Adipose tissue (tissue), 3 donors: ENCODE measurements around the gene NEK10. TPM values are rescaled to one million over a fixed set of nuclear protein-coding genes. Genes with fewer than 3 reads are reported as not detected.

ENCODE experiments used
- H3K27ac ChIP-seq: one replicate; pipeline ENCODE4 v1.5.1; 2013; ENCODE audit warnings: low read depth, low read length
- WGBS, 3 donors: extraction: QIAGEN DNeasy Blood & Tissue Kit; methylation state at CpG; one replicate each; pipeline ENCODE4 v1.1.7; 2013; 5-methylcytosine and 5-hydroxymethylcytosine counted together
- polyA plus RNA-seq, 3 donors: library from polyadenylated mRNA; stranded (reverse); fragments of 200-250 nt; gene quantifications; one replicate each; pipeline ENCODE4 v1.2.3, GENCODE V29; 2013
- donor health status: healthy with polysubstance abuse.
- donor health status: Bipolar disorder and iron deficiency.
- donor health status: healthy.

The NEK10 gene
- polyA plus RNA-seq, 3 donors, result 0.07 to 0.34 (median 0.09) TPM

DNA sequence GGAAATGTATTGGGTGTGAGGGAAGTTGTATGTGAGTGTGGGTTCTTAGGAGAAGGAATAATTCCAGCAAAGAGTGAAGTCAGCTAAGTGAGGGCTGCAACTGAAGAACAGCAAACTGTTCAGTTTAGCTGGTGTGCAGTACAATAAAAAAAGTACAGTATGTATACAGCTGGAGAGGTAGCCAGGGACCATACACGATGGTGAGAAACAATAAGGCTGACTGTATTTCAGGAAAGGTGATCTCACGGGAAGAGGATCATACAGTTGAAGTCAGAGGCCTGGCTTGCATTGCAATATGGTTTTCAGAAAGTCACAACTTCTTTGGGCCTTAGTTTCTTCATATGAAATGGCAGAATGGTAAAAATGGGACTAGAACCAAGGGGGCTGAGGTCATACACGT lies 222.4 kb downstream of the NEK10 start:
- H3K27ac ChIP-seq, result no peak overlapping the region
- 70 to 75% (median 71%) methylated on average over 3 of the region's 3 CpGs for WGBS, 3 donors

DNA sequence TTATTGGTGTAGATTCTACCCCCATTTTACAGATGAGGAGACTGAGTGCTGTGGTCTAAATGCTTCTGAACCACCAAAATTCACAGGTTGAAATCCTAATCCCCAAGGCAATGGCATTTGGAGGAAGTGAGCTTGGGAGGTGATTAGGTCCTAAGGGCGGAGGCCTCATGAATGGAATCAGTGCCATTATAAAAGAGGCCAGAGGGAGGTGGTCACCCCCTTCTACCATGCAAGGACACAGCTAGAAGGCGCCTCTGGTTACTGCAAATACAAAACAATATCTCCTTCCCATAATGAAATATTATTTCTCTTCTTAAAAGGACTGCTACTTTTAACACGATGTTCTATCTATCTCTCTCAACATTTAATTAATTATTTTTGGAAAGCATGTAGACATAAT lies 223.5 kb downstream of the NEK10 start:
- 92 to 96% (median 94%) methylated on average over 3 of the region's 3 CpGs for WGBS, 3 donors
- H3K27ac ChIP-seq, result no peak overlapping the region

DNA sequence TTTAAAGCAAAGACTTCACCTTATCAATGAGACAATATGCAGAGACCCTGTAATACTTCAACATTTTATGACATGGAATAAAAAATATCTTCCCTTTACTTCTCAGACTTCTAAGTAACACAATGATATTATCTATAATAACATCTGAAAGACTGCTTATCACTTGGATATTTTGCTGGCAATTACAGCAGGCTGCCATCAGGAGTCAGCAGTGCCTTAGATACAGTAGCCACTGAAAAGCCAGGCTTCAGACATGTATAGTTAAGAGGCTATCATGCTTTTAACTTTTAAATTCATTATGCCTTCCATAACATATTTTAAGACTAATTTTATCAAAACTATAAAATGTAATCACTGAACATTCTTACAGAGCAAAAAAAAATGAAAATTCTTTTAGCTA lies 227.5 kb downstream of the NEK10 start:
- no peak overlapping the region for H3K27ac ChIP-seq

DNA sequence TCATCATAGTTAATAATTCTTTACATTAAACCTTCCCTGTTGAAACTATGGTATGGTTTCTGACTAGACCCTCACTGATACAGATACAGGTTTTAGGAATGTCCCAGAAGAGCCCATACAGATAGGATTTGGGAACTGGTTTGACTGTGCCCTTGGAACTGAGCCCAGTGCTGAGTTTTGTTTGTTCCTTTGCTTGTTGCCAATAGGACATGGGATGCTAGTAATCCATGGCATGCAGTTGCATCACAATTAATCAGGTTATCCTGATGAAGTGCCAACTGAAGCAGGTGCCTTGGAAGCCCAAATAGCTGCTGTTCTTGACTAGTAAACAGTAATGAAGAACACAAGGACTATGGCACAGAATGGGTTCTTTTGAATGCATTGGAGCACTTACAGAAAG lies 230.6 kb downstream of the NEK10 start:
- no peak overlapping the region for H3K27ac ChIP-seq

DNA sequence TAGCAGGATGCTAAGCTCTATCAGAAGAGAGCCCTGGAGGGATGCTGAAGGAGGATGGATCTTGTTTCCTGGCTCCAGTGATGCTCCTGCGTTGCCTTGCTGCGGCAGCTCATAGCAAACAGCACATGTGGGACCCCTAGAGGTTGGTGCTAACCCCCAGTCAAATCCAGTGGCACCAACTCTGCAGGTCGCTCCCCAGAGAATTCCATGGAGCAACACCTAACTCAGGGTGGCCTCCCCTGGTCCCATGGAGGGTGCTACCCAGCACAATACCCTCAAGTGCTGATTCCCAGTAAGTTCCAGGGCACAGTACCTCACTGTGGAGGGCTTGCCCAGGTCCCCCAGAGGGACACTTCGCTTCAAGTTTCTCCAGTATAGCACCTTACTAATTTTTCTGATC lies 231.2 kb downstream of the NEK10 start:
- WGBS, 3 donors, result 78 to 96% (median 88%) methylated on average over 4 of the region's 4 CpGs

DNA sequence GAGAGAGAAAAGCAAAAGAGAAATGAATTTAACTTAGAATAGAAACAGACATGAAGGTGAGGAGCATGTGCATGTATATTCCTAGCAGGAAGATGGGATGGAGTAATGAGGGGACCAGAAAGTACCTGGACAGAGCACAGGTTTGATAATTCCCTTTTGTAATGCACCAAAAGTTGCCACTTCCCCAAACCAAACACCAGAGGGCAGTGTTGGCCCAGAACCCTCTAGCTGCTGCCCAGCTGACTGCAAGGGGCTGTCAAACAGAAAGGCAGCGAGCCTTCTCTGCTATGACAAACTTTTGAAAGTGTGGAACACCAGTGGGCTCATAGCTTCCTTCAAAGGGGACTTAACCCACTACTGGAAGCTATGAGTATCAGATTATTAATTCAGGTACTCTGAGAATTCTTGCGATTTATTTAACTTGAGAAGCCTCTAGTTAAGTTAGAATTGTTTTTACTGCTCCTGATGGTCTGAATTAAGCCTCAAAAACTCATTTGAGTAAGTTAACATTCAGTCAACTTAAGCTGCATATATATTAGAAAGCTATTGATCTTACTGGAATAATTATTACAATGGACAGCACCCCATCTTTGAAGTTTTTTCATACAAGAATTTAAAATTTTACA lies 234.9 kb downstream of the NEK10 start:
- 46 to 56% (median 52%) methylated on average over 2 of the region's 2 CpGs for WGBS, 3 donors
- no peak overlapping the region for H3K27ac ChIP-seq

More for the DNA sequence above, 231.2 kb downstream of the NEK10 start:
- no peak overlapping the region for H3K27ac ChIP-seq

DNA sequence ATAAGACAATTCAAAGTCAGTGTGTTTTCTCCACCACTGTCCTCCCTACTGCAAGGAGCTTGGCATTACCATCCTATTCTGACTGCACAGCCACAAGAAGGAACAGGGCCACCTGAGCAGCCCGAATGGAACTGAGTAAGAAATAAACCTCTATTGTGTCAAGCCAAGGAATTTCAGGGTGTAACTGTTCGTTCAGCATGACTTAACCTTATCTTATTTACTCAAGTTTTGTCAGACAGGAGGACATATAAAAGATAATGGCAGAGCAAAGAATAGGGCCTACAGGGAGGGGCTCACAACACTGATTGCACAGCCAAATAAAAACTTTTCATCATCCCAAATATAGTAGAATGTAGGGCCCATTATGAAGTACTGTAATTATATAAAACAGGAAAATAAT lies 236.1 kb downstream of the NEK10 start:
- H3K27ac ChIP-seq, result no peak overlapping the region
- 25 to 66% (median 60%) methylated on average over 2 of the region's 2 CpGs for WGBS, 3 donors

DNA sequence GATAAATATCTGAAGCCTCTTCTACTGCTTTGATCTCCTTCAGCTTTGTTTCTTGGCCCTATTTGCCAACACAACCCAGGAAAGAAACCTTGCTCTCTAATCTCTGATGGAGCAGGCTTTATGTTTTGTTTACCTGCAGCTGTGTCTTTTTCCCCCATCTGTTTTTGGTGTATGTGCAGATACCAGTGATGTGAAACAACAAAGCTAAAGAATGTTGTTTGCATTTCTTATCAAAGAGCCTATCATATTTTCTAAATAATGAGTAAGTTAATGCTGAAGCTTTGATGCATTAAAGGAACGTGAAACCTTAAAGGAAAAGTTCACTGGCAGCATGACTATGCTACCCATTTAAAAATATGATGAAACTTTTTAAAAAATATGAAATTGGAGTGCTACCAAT lies 238.4 kb downstream of the NEK10 start:
- 36 to 88% (median 86%) methylated on average over 1 of the region's 1 CpG for WGBS, 3 donors
- no peak overlapping the region for H3K27ac ChIP-seq

DNA sequence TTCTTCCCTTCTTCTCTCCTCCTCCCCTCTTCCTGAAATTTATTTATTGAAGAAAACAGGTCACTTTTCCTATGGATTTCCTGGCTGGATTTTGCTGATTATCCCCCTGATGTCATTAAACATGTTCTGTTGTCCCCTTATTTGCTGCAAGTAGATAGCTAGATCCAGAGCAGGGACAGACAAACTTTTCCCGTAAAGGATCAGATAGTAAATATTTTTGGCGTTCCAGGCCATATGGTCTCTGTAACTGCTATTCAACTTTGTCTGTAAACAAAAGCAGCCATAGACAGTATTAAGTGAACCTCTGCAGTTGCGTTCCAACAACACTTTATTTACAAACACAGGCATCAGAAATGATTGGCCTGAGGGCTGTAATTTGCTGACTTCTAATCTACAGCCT lies 241.3 kb downstream of the NEK10 start:
- WGBS, 3 donors, result 72 to 82% (median 78%) methylated on average over 3 of the region's 3 CpGs
- no peak overlapping the region for H3K27ac ChIP-seq

DNA sequence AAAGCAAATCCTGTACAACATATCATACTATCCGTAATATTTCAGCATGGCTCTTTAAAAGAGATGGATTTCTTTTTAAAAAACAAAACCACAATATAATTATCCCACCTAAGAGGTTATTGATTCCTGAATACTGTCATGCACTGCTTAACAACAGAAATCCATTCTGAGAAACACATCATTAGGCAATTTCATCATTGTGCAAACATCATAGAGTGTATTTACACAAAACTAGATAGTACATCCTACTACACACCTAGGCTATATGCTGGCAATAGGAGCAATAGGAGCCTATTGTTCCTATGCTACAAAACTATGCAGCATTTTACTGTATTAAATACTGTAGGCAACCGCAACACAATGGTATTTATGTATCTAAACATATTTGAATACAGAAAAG lies 242.0 kb downstream of the NEK10 start:
- WGBS, 3 donors, result 82 to 97% (median 91%) methylated on average over 2 of the region's 2 CpGs
- H3K27ac ChIP-seq, result no peak overlapping the region

DNA sequence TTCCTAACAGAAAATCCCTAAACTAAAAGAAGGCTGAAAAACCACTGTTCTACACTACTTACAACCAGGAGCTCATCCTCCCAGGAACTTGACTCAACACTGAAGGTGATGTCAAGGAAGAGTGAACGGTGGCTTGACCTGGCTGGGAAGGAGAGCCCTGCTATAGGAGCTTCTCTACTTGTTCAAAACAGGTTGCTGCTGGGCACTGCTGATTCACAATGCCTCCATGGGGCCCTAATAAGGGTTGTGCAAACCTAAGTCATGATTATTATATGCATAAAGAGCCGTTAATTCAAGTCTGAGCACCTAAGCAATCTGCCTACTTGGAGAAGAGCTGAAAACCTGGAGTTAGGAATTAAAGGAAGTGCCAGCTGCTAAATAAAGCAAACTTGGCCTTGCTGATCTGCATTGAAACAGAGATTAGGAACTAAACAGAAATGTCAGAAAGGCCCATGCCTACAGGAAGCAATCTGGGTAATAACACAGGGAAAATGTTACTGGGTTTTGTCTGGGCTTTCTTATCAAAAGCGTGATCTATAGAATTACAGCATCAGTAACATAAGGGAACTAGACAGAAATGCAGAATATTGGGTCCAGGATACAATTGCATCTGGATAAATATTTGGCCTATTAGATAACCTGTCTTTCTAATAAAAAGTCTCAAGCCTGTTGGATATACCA lies 243.2 kb downstream of the NEK10 start:
- no peak overlapping the region for H3K27ac ChIP-seq
- WGBS, 3 donors, result 61 to 84% (median 82%) methylated on average over 3 of the region's 3 CpGs

DNA sequence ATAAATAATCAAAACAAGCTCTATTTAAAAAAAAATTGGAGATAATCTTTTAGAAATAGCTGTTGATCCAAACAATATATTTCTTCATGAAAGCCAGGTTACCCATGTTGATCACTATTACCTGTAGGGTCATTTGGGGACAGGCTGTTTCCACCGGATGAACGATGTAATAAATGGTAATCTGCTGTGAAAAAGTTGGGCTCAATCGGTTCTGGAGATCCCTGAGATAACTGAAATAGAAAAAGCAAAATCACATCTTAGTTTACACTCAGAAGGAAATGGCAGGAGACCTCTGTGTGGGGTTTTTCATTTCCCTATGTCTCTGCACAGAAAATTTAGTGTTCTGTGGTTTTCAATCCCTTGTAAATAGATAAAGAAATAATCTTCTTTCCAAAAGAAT lies 249.5 kb downstream of the NEK10 start:
- H3K27ac ChIP-seq, result no peak overlapping the region
- 19 to 45% (median 32%) methylated on average over 3 of the region's 3 CpGs for WGBS, 3 donors

DNA sequence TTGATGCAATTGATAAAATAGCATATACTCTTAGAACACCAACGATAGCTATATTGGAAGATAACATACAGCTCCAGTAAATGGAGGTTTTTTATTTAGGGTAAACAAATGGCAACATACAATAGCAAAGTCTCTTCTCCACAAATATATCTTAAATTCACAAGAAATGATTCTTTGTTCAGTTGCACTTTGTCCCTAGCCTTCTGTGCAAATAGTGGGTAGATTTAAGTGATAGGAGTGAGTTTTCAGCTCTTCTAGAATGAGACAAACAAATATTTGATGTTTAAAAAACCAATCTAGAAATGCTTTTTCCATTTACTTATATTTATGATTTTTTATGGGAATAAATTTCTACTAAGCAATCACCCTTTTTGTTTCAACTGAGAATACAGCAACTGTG lies 253.8 kb downstream of the NEK10 start:
- 88 to 96% (median 90%) methylated on average over 1 of the region's 1 CpG for WGBS, 3 donors

DNA sequence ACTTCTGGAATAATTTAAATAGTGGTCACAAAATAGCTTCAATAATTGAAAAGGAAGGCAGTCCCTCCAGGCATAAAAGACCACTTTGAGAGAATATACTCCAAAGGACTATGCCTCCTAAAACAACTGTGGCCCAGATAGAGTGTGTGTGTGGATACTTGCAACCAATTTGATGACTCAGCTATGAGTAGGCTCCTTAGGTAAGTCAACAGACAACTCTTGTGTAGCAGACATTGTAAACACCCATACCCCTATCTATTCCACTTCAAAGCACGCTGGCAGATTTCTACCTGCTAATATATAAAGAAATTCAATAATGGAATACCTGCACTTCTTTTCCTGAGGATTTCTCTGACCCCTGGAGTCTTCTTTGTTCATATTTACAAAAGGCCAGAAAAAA lies 254.5 kb downstream of the NEK10 start:
- no peak overlapping the region for H3K27ac ChIP-seq
- 89 to 95% (median 93%) methylated on average over 1 of the region's 1 CpG for WGBS, 3 donors

More for the DNA sequence above, 253.8 kb downstream of the NEK10 start:
- no peak overlapping the region for H3K27ac ChIP-seq

DNA sequence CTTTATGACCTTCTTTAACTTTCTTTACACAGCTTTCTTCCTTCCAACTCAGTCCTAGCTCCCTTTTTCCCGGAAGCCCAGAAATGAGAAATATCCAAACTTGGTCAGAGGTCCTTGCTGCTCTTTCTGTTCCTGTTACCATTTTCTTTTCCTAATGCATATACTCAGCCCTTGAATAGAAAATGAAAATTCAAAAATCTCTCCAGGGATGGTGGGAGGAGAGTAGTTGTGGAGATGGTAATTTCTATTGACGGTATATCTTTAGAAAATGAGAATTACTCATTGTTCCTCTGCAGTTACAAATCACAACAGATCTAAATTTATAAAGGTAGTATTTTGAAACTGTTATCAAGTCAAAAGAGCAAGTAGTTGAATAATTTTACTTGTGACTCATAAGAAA lies 255.1 kb downstream of the NEK10 start:
- H3K27ac ChIP-seq, result no peak overlapping the region
- WGBS, 3 donors, result 59 to 99% (median 65%) methylated on average over 2 of the region's 2 CpGs

DNA sequence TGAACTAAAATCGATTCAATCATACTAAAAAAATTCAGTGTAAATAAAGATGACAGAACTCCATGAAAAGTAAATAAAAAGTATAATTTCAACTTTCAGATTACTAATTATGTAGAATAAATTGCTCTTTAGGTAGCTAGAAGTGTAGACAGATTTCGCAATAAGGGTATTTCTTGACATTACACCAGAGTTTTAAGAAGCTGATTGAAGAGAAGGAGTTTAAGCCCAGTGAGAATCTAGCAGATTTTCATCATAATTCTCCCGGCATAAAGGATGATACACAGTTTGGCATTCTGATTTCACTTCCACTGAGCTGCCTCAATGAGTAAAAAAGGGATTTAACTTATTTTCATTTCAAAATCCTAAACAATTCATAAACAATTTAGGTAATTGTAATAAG lies 259.2 kb downstream of the NEK10 start:
- WGBS, 3 donors, result 61 to 96% (median 94%) methylated on average over 3 of the region's 3 CpGs
- H3K27ac ChIP-seq, result no peak overlapping the region

DNA sequence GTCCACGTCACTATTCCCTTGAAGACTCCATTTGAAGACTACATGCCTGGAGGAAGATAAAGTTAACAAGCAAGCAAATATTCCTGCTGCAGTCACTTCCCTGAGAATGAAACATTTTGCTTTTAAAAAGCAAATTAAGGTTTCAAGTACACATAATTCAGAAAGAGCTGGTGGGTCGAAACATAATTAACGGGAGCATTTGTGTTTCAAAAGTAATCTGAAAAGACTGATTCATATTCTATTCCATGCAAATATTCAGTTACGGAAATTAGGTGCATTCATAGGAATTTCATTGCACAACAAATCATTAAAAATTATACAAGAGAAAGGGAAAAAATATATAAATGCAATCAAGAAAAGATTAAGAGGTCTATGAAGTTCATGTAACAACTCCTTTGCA lies 260.9 kb downstream of the NEK10 start:
- no peak overlapping the region for H3K27ac ChIP-seq
- 90 to 96% (median 94%) methylated on average over 4 of the region's 4 CpGs for WGBS, 3 donors

DNA sequence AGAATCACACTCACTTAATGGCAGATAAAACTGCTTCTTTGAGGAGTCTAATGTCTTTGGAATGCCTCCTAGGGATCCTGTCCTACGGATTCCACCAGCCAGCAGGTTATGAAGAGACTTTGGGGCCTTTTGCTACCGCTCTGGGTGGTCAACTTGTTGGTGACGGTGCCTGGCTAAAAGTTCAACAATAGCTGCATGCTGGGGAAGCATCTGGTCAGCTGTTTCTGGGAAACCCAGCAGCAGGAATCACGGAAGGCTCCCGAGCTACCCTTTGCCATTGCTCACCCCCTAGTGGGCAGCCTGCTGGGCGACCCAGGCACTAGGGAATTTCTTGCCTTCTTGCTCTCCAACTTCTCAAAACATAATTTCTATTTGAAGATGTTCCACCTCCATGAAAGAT lies 263.3 kb downstream of the NEK10 start:
- WGBS, 3 donors, result 67 to 81% (median 75%) methylated on average over 6 of the region's 6 CpGs
- H3K27ac ChIP-seq, result no peak overlapping the region

DNA sequence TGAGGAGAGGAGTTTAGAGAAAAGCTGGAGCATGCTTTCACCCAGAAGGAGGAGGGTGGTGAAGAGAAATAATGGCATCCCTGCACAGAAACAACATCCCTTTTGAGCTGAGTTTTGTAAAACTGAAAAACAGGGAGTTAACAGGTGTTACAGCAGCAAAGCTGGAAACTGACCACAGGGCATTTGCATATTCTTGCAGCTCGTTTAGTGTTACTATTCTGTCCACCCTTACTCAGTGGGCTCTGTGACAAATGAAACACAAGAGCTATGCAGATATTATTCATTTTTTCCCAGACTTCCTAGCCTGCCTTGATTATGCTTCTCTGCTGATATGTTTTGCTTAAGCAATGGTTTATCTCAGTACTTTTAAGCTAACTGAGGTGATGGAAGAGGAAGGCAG lies 272.0 kb downstream of the NEK10 start:
- WGBS, 3 donors, result 75 to 81% (median 78%) methylated on average over 1 of the region's 1 CpG

DNA sequence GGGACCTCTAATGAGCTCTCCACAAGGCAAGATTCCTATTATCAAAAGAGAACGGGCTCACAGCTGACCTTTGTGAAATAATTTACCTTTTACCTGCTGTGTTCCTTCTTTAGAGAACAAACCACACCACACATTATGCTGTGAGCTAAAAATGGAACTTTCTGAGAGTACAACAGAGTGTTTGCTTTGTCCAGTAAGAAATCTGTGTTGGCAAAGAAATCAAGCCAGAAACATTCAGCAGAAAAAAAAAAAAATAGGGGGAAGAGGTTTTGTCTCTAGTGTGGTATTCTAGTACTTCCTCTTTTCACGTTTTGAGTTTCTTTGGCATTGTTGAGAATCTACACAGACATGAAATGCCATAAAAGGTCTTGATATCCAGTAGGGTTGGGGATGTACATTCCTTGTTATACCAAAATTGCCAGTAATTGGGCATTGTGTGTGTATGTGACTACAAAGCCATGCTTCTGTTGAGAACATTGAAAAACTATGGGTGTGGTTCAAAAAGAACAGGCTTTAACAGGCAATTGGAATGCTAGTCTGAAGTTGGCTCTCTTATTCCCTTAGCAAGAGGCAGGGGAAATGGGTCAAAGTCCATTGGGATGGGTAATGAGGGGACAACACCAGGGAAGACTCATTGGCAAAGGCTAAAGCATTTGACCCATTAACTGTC lies 273.5 kb downstream of the NEK10 start:
- 16 to 27% (median 18%) methylated on average over 2 of the region's 2 CpGs for WGBS, 3 donors
- no peak overlapping the region for H3K27ac ChIP-seq

More for the DNA sequence above, 272.0 kb downstream of the NEK10 start:
- no peak overlapping the region for H3K27ac ChIP-seq
